Stomach (tissue), 4 donors: ENCODE measurements around the gene ZNF19.

Source experiments
- CTCF ChIP-seq, 7 experiments: fragments of 450-650 bp in 4 of 7; fragments of 200-600 bp in 3 of 7; sonication (generic) in 3 of 7; IDR thresholded peaks; one replicate each; pipeline ENCODE4 v1.5.1; 2016 to 2019; ENCODE audit warnings: antibody characterized with exemption in 7 of 7, control low read depth in 2 of 7, mild to moderate bottlenecking in 1 of 7
- EP300 ChIP-seq: sonication (generic); formaldehyde crosslinking; IDR thresholded peaks from one replicate; pipeline ENCODE4 v1.6.1; 2017; ENCODE audit warnings: antibody characterized with exemption
- POLR2A ChIP-seq, 4 donors: fragments of 450-650 bp; IDR thresholded peaks; one replicate each; pipeline ENCODE4 v1.6.1; 2016; ENCODE audit warnings: antibody characterized with exemption in 4 of 4, control low read depth in 2 of 4, mild to moderate bottlenecking in 1 of 4, moderate library complexity in 1 of 4
- POLR2AphosphoS5 ChIP-seq, 3 donors: sonication (generic); formaldehyde crosslinking; IDR thresholded peaks; one replicate each; pipeline ENCODE4 v1.6.1; 2016; ENCODE audit warnings: antibody characterized with exemption in 3 of 3

- no peak for TF ChIP-seq POLR2A (IDR thresholded peaks at IDR 0.05)
- no peak for TF ChIP-seq CTCF (IDR thresholded peaks at IDR 0.05)
- TF ChIP-seq POLR2AphosphoS5 (IDR thresholded peaks at IDR 0.05) = no peak
- no peak for TF ChIP-seq EP300
Measured at GRCh38 chr16:71524566-71525553, 35.7 kb upstream of the ZNF19 start.
